ENCODE data around the gene KCNJ10.

DNA sequence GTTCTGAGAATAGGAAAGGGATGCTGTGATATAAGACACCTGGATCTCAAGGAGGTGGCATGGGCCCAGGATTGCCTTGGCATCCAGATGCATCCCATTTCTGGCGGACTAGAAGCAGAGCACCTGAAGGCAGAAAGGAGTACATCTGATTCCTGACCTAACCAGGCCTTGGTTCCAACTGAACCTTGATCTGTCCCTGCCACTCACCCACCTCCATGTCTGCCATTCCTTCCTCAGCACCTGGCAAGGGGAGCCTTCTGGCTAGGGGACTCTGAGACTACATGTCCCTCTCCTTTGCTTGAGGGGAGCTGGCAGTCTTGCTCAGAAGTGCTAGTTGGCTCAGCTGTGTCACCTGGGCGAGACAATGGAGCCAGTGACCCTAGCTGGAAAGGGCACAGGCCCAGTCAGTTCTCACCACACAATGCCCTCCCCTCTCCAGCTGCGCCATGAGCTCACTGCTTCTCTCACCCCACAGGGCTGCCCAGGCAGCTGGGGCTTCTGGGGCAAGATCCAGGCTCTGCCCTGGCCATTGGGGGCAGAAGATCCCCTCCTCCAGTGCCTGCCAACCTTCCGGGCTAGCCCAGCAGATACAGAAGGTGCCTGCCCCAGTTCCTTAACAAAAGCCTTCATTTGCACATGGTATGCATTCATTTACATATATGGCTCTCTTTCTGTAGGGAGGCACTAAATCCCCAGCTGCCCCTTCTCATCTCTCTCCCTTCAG lies 25.6 kb upstream of the KCNJ10 start:
- TF ChIP-seq, protein P1, sequence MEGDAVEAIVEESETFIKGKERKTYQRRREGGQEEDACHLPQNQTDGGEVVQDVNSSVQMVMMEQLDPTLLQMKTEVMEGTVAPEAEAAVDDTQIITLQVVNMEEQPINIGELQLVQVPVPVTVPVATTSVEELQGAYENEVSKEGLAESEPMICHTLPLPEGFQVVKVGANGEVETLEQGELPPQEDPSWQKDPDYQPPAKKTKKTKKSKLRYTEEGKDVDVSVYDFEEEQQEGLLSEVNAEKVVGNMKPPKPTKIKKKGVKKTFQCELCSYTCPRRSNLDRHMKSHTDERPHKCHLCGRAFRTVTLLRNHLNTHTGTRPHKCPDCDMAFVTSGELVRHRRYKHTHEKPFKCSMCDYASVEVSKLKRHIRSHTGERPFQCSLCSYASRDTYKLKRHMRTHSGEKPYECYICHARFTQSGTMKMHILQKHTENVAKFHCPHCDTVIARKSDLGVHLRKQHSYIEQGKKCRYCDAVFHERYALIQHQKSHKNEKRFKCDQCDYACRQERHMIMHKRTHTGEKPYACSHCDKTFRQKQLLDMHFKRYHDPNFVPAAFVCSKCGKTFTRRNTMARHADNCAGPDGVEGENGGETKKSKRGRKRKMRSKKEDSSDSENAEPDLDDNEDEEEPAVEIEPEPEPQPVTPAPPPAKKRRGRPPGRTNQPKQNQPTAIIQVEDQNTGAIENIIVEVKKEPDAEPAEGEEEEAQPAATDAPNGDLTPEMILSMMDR (conservative IDR thresholded peaks at IDR 0.05; ENCODE audit: low read length) = no peak
- TF ChIP-seq EZH2phosphoT487 (IDR thresholded peaks at IDR 0.05; ENCODE audit: borderline replicate concordance) = no peak
